Measurements from ENCODE around the gene LY6G6F. TPM values are rescaled to one million over a fixed set of nuclear protein-coding genes. Genes with fewer than 3 reads are reported as not detected.

Gene LY6G6F
- total and polyA plus RNA-seq, 3 experiments from 2014 or later = not detected

- Mint-ChIP-seq H3K36me3 (peaks cover 0 to 75% (median 5%) of the 10 kb centered on the region in 3 donors), H3K9me3 (no peaks in the 10 kb centered on the region), H3K4me1 (peaks cover 32 to 36% (median 35%) of the 10 kb centered on the region in 3 donors), H3K4me3 (no peak overlapping the region), H3K27ac (peak overlapping the region in 7 of 8 donors; percentile 42 to 82 (median 66)), H3K27me3 (peaks cover 0 to 2% of the 10 kb centered on the region in 2 donors)
- POLR2A ChIA-PET = no interaction called here
- Histone ChIP-seq H3K9me3 (ENCODE audit: low read length) (no peaks in the 10 kb centered on the region), H3K27me3 (ENCODE audit: insufficient read depth, low read length, poor library complexity, severe bottlenecking) (no peaks in the 10 kb centered on the region), H3K36me3 (ENCODE audit: insufficient read depth, low read length) (peaks cover 50% of the 10 kb centered on the region), H3K4me1 (ENCODE audit: insufficient read depth, low read length) (peaks cover 16% of the 10 kb centered on the region), H3K4me3 (ENCODE audit: low read length) (no peak overlapping the region), H3K27ac (ENCODE audit: low read depth, low read length) (no peak overlapping the region)
- DNase-seq = no peak
- CTCF ChIA-PET = no interaction called here
Observed at GRCh38 chr6:31697555-31697954, 9.1 kb upstream of the LY6G6F start.

- Mint-ChIP-seq H3K4me1 (peaks cover 39 to 48% (median 46%) of the 10 kb centered on the region in 3 donors), H3K27me3 (peaks cover 0 to 3% of the 10 kb centered on the region in 2 donors), H3K4me3 (peak overlapping the region; percentile 55 to 99 (median 92)), H3K36me3 (peaks cover 0 to 54% (median 4%) of the 10 kb centered on the region in 3 donors), H3K27ac (peak overlapping the region; percentile 49 to 99 (median 94)), H3K9me3 (no peaks in the 10 kb centered on the region)
- ChIA-PET CTCF (no interaction called here), POLR2A (interaction anchor here (0.6 kb wide), 1 partner anchor 38 kb away, joined by 3 read pairs; no protein-coding TSS in a partner anchor)
- H3K4me3 ChIP-seq (ENCODE audit: low read length) = no peak overlapping the region
- H3K27me3 ChIP-seq (ENCODE audit: insufficient read depth, low read length, poor library complexity, severe bottlenecking) = no peaks in the 10 kb centered on the region
- DNase-seq = no peak
- H3K27ac ChIP-seq (ENCODE audit: low read depth, low read length) = no peak overlapping the region
- peaks cover 24% of the 10 kb centered on the region for H3K4me1 ChIP-seq (ENCODE audit: insufficient read depth, low read length)
- no peaks in the 10 kb centered on the region for H3K9me3 ChIP-seq (ENCODE audit: low read length)
- peaks cover 26% of the 10 kb centered on the region for H3K36me3 ChIP-seq (ENCODE audit: insufficient read depth, low read length)
Observed at GRCh38 chr6:31700740-31701401, 5.8 kb upstream of the LY6G6F start.

- DNase-seq = no peak
- H3K27me3 ChIP-seq (ENCODE audit: insufficient read depth, low read length, poor library complexity, severe bottlenecking) = no peaks in the 10 kb centered on the region
- Mint-ChIP-seq H3K4me1 (peaks cover 39 to 48% (median 46%) of the 10 kb centered on the region in 3 donors), H3K27ac (peak overlapping the region; percentile 88 to 100 (median 96)), H3K36me3 (peaks cover 0 to 45% (median 4%) of the 10 kb centered on the region in 3 donors), H3K9me3 (no peaks in the 10 kb centered on the region), H3K4me3 (peak overlapping the region; percentile 92 to 99 (median 96)), H3K27me3 (peaks cover 0 to 2% of the 10 kb centered on the region in 2 donors)
- peaks cover 24% of the 10 kb centered on the region for H3K4me1 ChIP-seq (ENCODE audit: insufficient read depth, low read length)
- peak overlapping the region; percentile 88 for H3K4me3 ChIP-seq (ENCODE audit: low read length)
- peak overlapping the region; percentile 98 for H3K27ac ChIP-seq (ENCODE audit: low read depth, low read length)
- ChIA-PET POLR2A (interaction anchor here (0.6 to 1.8 kb wide), 4 partner anchors 36 to 270 kb away, joined by 3 to 13 read pairs (median 8); partner anchors contain the start of genes BAG6, CSNK2B, DXO and GPANK1), CTCF (interaction anchor here (1.6 kb wide), 1 partner anchor 21 kb away, joined by 3 read pairs; the partner anchor contains the start of gene LY6G5C)
- no peaks in the 10 kb centered on the region for H3K9me3 ChIP-seq (ENCODE audit: low read length)
- H3K36me3 ChIP-seq (ENCODE audit: insufficient read depth, low read length) = peaks cover 18% of the 10 kb centered on the region
Observed at GRCh38 chr6:31701666-31702404, 4.8 kb upstream of the LY6G6F start.

GRCh38 chr6:31702405-31702818 lies 4.3 kb upstream of the LY6G6F start:
- Mint-ChIP-seq H3K9me3 (no peaks in the 10 kb centered on the region), H3K4me3 (peak overlapping the region; percentile 92 to 99 (median 96)), H3K27me3 (peaks cover 0 to 1% of the 10 kb centered on the region in 2 donors), H3K36me3 (peaks cover 0 to 40% (median 4%) of the 10 kb centered on the region in 3 donors), H3K4me1 (peaks cover 35 to 45% (median 41%) of the 10 kb centered on the region in 3 donors), H3K27ac (peak overlapping the region; percentile 88 to 100 (median 96))
- CTCF ChIA-PET = interaction anchor here (0.7 to 1.6 kb wide), 4 partner anchors 21 to 302 kb away, joined by 3 to 4 read pairs (median 3); partner anchors contain the start of gene LY6G5C
- POLR2A ChIA-PET = interaction anchor here (0.8 to 1.8 kb wide), 10 partner anchors 33 to 269 kb away, joined by 3 to 13 read pairs (median 6); partner anchors contain the start of genes BAG6, CLIC1, CSNK2B and DXO
- Histone ChIP-seq H3K9me3 (ENCODE audit: low read length) (no peaks in the 10 kb centered on the region), H3K27ac (ENCODE audit: low read depth, low read length) (peak overlapping the region; percentile 98), H3K4me3 (ENCODE audit: low read length) (peak overlapping the region; percentile 88), H3K36me3 (ENCODE audit: insufficient read depth, low read length) (peaks cover 15% of the 10 kb centered on the region), H3K27me3 (ENCODE audit: insufficient read depth, low read length, poor library complexity, severe bottlenecking) (no peaks in the 10 kb centered on the region), H3K4me1 (ENCODE audit: insufficient read depth, low read length) (peaks cover 24% of the 10 kb centered on the region)
- no peak for DNase-seq

- Mint-ChIP-seq H3K4me3 (peak within 1 kb of the TSS; percentile 92 to 99 (median 96)), H3K4me1 (peaks cover 28 to 39% (median 35%) of the 10 kb centered on the region in 3 donors), H3K36me3 (peaks cover 0 to 33% (median 2%) of the 10 kb centered on the region in 3 donors), H3K27me3 (peaks cover 0 to 1% of the 10 kb centered on the region in 2 donors), H3K27ac (peak within 1 kb of the TSS; percentile 88 to 100 (median 96)), H3K9me3 (no peaks in the 10 kb centered on the region)
- no peaks in the 10 kb centered on the region for H3K27me3 ChIP-seq (ENCODE audit: insufficient read depth, low read length, poor library complexity, severe bottlenecking)
- peaks cover 24% of the 10 kb centered on the region for H3K4me1 ChIP-seq (ENCODE audit: insufficient read depth, low read length)
- CTCF ChIA-PET = interaction anchor here (0.6 to 1.6 kb wide), 8 partner anchors 9 to 302 kb away, joined by 3 to 4 read pairs (median 3); partner anchors contain the start of gene LY6G5C
- H3K4me3 ChIP-seq (ENCODE audit: low read length) = peak within 1 kb of the TSS; percentile 88
- no peaks in the 10 kb centered on the region for H3K9me3 ChIP-seq (ENCODE audit: low read length)
- POLR2A ChIA-PET = interaction anchor here (0.6 to 1.8 kb wide), 13 partner anchors 33 to 1057 kb away, joined by 3 to 13 read pairs (median 7); partner anchors contain the start of genes BAG6, CLIC1, CSNK2B and DXO
- DNase-seq = peak; percentile 95 to 97 (median 96)
- H3K27ac ChIP-seq (ENCODE audit: low read depth, low read length) = peak within 1 kb of the TSS; percentile 98
- H3K36me3 ChIP-seq (ENCODE audit: insufficient read depth, low read length) = peaks cover 9% of the 10 kb centered on the region
Observed at GRCh38 chr6:31702819-31703716, 3.6 kb upstream of the LY6G6F start, which contains the start of gene ABHD16A. TSS of gene ABHD16A (minus strand) at chr6:31703324. CDS start at chr6:31703281, 43 bp downstream.

- Mint-ChIP-seq H3K4me1 (peaks cover 26 to 32% (median 32%) of the 10 kb centered on the region in 3 donors), H3K27me3 (peaks cover 0 to 1% of the 10 kb centered on the region in 2 donors), H3K9me3 (no peaks in the 10 kb centered on the region), H3K4me3 (no peak overlapping the region), H3K36me3 (peaks cover 0 to 16% (median 1%) of the 10 kb centered on the region in 3 donors), H3K27ac (no peak overlapping the region)
- H3K36me3 ChIP-seq (ENCODE audit: insufficient read depth, low read length) = no peaks in the 10 kb centered on the region
- no peaks in the 10 kb centered on the region for H3K9me3 ChIP-seq (ENCODE audit: low read length)
- no peak overlapping the region for H3K4me3 ChIP-seq (ENCODE audit: low read length)
- ChIA-PET CTCF (no interaction called here), POLR2A (no interaction called here)
- peaks cover 23% of the 10 kb centered on the region for H3K4me1 ChIP-seq (ENCODE audit: insufficient read depth, low read length)
- H3K27me3 ChIP-seq (ENCODE audit: insufficient read depth, low read length, poor library complexity, severe bottlenecking) = no peaks in the 10 kb centered on the region
- H3K27ac ChIP-seq (ENCODE audit: low read depth, low read length) = no peak overlapping the region
- no peak for DNase-seq
Observed at GRCh38 chr6:31705931-31706330, 735 bp upstream of the LY6G6F start.

- no peak overlapping the region for H3K4me3 Mint-ChIP-seq
- H3K36me3 Mint-ChIP-seq = peaks cover 0 to 6% (median 0%) of the 10 kb centered on the region in 3 donors
- H3K27me3 ChIP-seq (ENCODE audit: insufficient read depth, low read length, poor library complexity, severe bottlenecking) = no peaks in the 10 kb centered on the region
- ChIA-PET POLR2A (no interaction called here), CTCF (no interaction called here)
- no peak overlapping the region for H3K4me3 ChIP-seq (ENCODE audit: low read length)
- peaks cover 0 to 1% of the 10 kb centered on the region in 2 donors for H3K27me3 Mint-ChIP-seq
- H3K9me3 ChIP-seq (ENCODE audit: low read length) = no peaks in the 10 kb centered on the region
- peaks cover 16 to 28% (median 25%) of the 10 kb centered on the region in 3 donors for H3K4me1 Mint-ChIP-seq
- H3K4me1 ChIP-seq (ENCODE audit: insufficient read depth, low read length) = peaks cover 13% of the 10 kb centered on the region
- DNase-seq = peak in 1 of 5 donors; percentile 30
- no peak overlapping the region for H3K27ac ChIP-seq (ENCODE audit: low read depth, low read length)
- H3K9me3 Mint-ChIP-seq = no peaks in the 10 kb centered on the region
- H3K27ac Mint-ChIP-seq = no peak overlapping the region
- H3K36me3 ChIP-seq (ENCODE audit: insufficient read depth, low read length) = no peaks in the 10 kb centered on the region
Observed at GRCh38 chr6:31707701-31708100, 1.0 kb downstream of the LY6G6F start.
